Astrocyte (in vitro differentiated cells and primary cell): Measurements from ENCODE around the gene LRRC4C. TPM values are rescaled to one million over a fixed set of nuclear protein-coding genes. Genes with fewer than 3 reads are reported as not detected.
"Not testable (repeated sequence)": the region's sequence is repeated elsewhere in the genome, so short reads cannot be mapped to it uniquely, and the experiment has no call there.

Experiments used
- DNase-seq: peaks from one replicate; pipeline ENCODE4 v3.0.0-alpha.2; 2010; ENCODE audit warnings: low read depth
- FAIRE-seq: peaks from 2 replicates; lab custom pipeline; 2011; peaks lifted over from hg19 to GRCh38; lab: Jason Lieb, UNC
- H2AFZ ChIP-seq: 2 replicates; pipeline ENCODE4 v1.6.0; 2012; ENCODE audit warnings: low read depth, low read length, inconsistent platforms
- H3K27ac ChIP-seq: 2 replicates; pipeline ENCODE4 v1.5.1; 2011; ENCODE audit warnings: low read depth, low read length, inconsistent platforms
- H3K27me3 ChIP-seq: 2 replicates; pipeline ENCODE4 v1.6.0; 2011; ENCODE audit warnings: low read length, inconsistent platforms; ENCODE audit not compliant: insufficient read depth
- H3K36me3 ChIP-seq: 2 replicates; pipeline ENCODE4 v1.5.1; 2011; ENCODE audit warnings: low read length, inconsistent platforms; ENCODE audit not compliant: insufficient read depth
- H3K4me1 ChIP-seq: 2 replicates; pipeline ENCODE4 v1.5.1; 2011; ENCODE audit warnings: low read length, inconsistent platforms; ENCODE audit not compliant: insufficient read depth
- H3K4me2 ChIP-seq: 2 replicates; pipeline ENCODE4 v1.6.0; 2012; ENCODE audit warnings: low read length, inconsistent platforms
- H3K4me3 ChIP-seq: 2 replicates; pipeline ENCODE4 v1.5.1; 2011; ENCODE audit warnings: low read depth, mild to moderate bottlenecking, low read length, inconsistent platforms; ENCODE audit not compliant: insufficient read depth
- H3K79me2 ChIP-seq: 2 replicates; pipeline ENCODE4 v1.6.0; 2012; ENCODE audit warnings: mild to moderate bottlenecking, low read length, inconsistent platforms; ENCODE audit not compliant: insufficient read depth
- H3K9ac ChIP-seq: 2 replicates; pipeline ENCODE4 v1.6.0; 2012; ENCODE audit warnings: mild to moderate bottlenecking, low read length, inconsistent platforms
- H3K9me3 ChIP-seq: 2 replicates; pipeline ENCODE4 v1.5.1; 2012; ENCODE audit warnings: low read depth, mild to moderate bottlenecking, low read length, inconsistent platforms; ENCODE audit not compliant: insufficient read depth
- H4K20me1 ChIP-seq: 2 replicates; pipeline ENCODE4 v1.6.0; 2012; ENCODE audit warnings: low read length, inconsistent platforms; ENCODE audit not compliant: insufficient read depth
- H3K27ac Mint-ChIP-seq: one replicate; pipeline ENCODE4 v1.8.0; 2021; ENCODE audit warnings: mild to moderate bottlenecking, mixed read lengths; ENCODE audit not compliant: unreplicated experiment
- H3K27me3 Mint-ChIP-seq: one replicate; pipeline ENCODE4 v1.8.0; 2021; ENCODE audit warnings: low read depth, mixed read lengths; ENCODE audit not compliant: unreplicated experiment
- H3K36me3 Mint-ChIP-seq: one replicate; pipeline ENCODE4 v1.8.0; 2021; ENCODE audit warnings: low read depth, mixed read lengths; ENCODE audit not compliant: unreplicated experiment
- H3K4me1 Mint-ChIP-seq: one replicate; pipeline ENCODE4 v1.8.0; 2021; ENCODE audit warnings: low read depth, mixed read lengths; ENCODE audit not compliant: unreplicated experiment
- H3K4me3 Mint-ChIP-seq: one replicate; pipeline ENCODE4 v1.8.0; 2021; ENCODE audit warnings: mild to moderate bottlenecking, moderate library complexity, mixed read lengths; ENCODE audit not compliant: unreplicated experiment
- H3K9me3 Mint-ChIP-seq: one replicate; pipeline ENCODE4 v1.8.0; 2021; ENCODE audit warnings: mild to moderate bottlenecking, mixed read lengths; ENCODE audit not compliant: unreplicated experiment
- CTCF ChIP-seq: IDR thresholded peaks from 2 replicates; pipeline ENCODE4 v1.5.1; 2011; ENCODE audit warnings: low read depth, mild to moderate bottlenecking, inconsistent platforms, low read length, moderate library complexity; ENCODE audit not compliant: insufficient read depth
- EZH2 ChIP-seq: IDR thresholded peaks from 2 replicates; pipeline ENCODE4 v1.6.1; 2012; ENCODE audit warnings: mild to moderate bottlenecking, low read length, inconsistent platforms; ENCODE audit not compliant: insufficient read depth
- total RNA-seq: library from RNA; stranded (reverse); gene quantifications from 2 replicates; pipeline ENCODE4 v1.2.1, GENCODE V29; 2021

The LRRC4C gene
- total RNA-seq, 1 donor from 2014 or later: 9.0 TPM

- no peak for TF ChIP-seq CTCF
- no peak for TF ChIP-seq EZH2
- no peak overlapping the region for H3K4me2 ChIP-seq
- H3K9ac ChIP-seq: no peak overlapping the region
- H3K79me2 ChIP-seq: no peaks in the 10 kb centered on the region
- no peak overlapping the region for H2AFZ ChIP-seq
- no peaks in the 10 kb centered on the region for H3K27me3 Mint-ChIP-seq
- peak overlapping the region; percentile 98 for H3K27ac Mint-ChIP-seq
- no peaks in the 10 kb centered on the region for H3K27me3 ChIP-seq
- H3K9me3 Mint-ChIP-seq: peaks cover 1% of the 10 kb centered on the region
- H3K9me3 ChIP-seq: no peaks in the 10 kb centered on the region
- H3K36me3 ChIP-seq: no peaks in the 10 kb centered on the region
- FAIRE-seq (no peak), DNase-seq (peak; percentile 48)
- H3K36me3 Mint-ChIP-seq: no peaks in the 10 kb centered on the region
- H3K4me3 ChIP-seq: no peak overlapping the region
- no peaks in the 10 kb centered on the region for H3K4me1 ChIP-seq
- peak overlapping the region; percentile 5 for H3K4me3 Mint-ChIP-seq
- H3K27ac ChIP-seq: no peak overlapping the region
- H4K20me1 ChIP-seq: no peaks in the 10 kb centered on the region
- H3K4me1 Mint-ChIP-seq: peaks cover 25% of the 10 kb centered on the region
These were observed 591.3 kb downstream of the LRRC4C start for GRCh38 chr11:40867991-40868632.

- not testable (repeated sequence) for H3K9me3 Mint-ChIP-seq
These were observed 601.7 kb downstream of the LRRC4C start for GRCh38 chr11:40857754-40858153.

GRCh38 chr11:40842750-40843339, 616.6 kb downstream of the LRRC4C start:
- Histone ChIP-seq H3K4me1 (no peaks in the 10 kb centered on the region), H3K27me3 (no peaks in the 10 kb centered on the region), H3K4me3 (no peak overlapping the region), H4K20me1 (no peaks in the 10 kb centered on the region), H3K9ac (no peak overlapping the region), H3K36me3 (no peaks in the 10 kb centered on the region), H2AFZ (no peak overlapping the region), H3K27ac (no peak overlapping the region), H3K4me2 (no peak overlapping the region), H3K9me3 (no peaks in the 10 kb centered on the region), H3K79me2 (no peaks in the 10 kb centered on the region)
- no peak overlapping the region for H3K27ac Mint-ChIP-seq
- no peaks in the 10 kb centered on the region for H3K4me1 Mint-ChIP-seq
- no peak for FAIRE-seq
- no peaks in the 10 kb centered on the region for H3K9me3 Mint-ChIP-seq
- no peaks in the 10 kb centered on the region for H3K36me3 Mint-ChIP-seq
- TF ChIP-seq CTCF: no peak
- TF ChIP-seq EZH2: no peak
- no peak for DNase-seq
- H3K27me3 Mint-ChIP-seq: no peaks in the 10 kb centered on the region
- no peak overlapping the region for H3K4me3 Mint-ChIP-seq

More at GRCh38 chr11:40857754-40858153, 601.7 kb downstream of the LRRC4C start:
- not testable (repeated sequence) for H3K4me2 ChIP-seq, H4K20me1 ChIP-seq, H3K9me3 ChIP-seq, H3K9ac ChIP-seq, H3K4me3 ChIP-seq, H3K27me3 Mint-ChIP-seq, H3K36me3 Mint-ChIP-seq, DNase-seq, H3K4me1 Mint-ChIP-seq, H3K27ac ChIP-seq, H3K27me3 ChIP-seq, H3K27ac Mint-ChIP-seq, H2AFZ ChIP-seq, H3K36me3 ChIP-seq, H3K4me3 Mint-ChIP-seq, H3K79me2 ChIP-seq, H3K4me1 ChIP-seq, FAIRE-seq
